GM21390 (cell line): ENCODE results near the gene SLC24A3.

Experiments used
- ATAC-seq: cut with Tn5 transposase; IDR thresholded peaks from one replicate; pipeline ENCODE4 v1.9.1; 2021; ENCODE audit not compliant: unreplicated experiment

Gene SLC24A3

GRCh38 chr20:19493794-19494495, 281.5 kb downstream of the SLC24A3 start:
- ATAC-seq = no peak

GRCh38 chr20:19495905-19496703, 283.7 kb downstream of the SLC24A3 start:
- no peak for ATAC-seq

DNA sequence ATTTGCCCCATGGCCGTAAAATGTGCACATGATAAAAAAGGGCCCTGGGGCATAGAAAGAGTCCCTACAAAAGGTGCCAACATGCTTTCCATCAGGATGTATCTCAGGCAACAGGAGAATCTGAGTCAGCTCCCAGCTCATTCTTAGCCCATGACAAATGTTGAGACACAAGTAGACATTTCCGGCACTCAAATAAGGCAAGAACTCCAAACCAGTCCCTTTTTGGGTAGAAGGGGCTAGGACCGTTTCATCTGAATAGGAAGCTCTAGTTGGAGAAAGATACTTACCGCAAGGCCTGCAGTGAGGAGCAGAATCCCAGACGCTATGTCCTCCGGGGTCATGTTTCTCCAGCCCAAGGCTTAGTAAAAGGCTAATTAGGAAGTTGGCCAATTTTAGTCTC, 284.6 kb downstream of the SLC24A3 start:
- no peak for ATAC-seq

DNA sequence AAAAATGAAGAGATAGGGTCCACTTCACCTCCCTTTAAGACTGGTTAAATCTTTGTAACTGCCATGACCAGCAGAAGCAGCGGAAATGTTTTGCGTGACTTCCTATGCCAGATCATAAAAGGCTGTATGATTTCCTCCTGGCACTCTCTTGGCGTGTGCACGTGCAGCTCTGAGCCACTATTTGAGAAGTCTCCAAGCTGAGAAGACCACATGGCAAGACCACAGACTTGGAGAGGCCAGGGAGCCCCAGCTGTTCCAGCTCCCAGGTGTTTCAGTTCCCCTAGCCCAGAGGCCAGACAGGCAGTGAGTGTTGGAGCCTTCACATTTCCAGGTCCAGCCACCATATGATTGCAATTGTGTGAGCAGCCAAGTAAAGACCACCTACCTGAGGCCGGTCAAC, 286.3 kb downstream of the SLC24A3 start:
- no peak for ATAC-seq

GRCh38 chr20:19501476-19502115, 289.2 kb downstream of the SLC24A3 start:
- no peak for ATAC-seq

- no peak for ATAC-seq
Observed at GRCh38 chr20:19502169-19502568, 289.7 kb downstream of the SLC24A3 start.

DNA sequence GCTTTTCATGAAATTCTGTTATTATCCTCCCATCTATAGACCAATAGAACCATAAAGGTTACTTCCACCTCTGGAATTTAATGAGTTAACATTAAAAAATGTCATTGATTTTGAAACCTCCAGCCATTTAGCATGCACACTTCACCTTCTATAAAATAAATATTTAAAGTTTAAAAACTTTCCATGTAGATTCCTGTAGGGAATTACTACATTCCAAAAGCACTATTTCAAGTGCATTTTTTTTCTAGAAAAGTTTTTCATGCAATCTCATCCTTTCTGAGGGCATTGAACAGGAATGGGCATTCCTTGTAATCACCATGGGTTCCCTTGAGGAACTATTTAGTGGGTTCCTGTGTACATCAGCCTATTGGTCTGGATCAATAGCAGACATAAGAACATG, 291.8 kb downstream of the SLC24A3 start:
- ATAC-seq = no peak

DNA sequence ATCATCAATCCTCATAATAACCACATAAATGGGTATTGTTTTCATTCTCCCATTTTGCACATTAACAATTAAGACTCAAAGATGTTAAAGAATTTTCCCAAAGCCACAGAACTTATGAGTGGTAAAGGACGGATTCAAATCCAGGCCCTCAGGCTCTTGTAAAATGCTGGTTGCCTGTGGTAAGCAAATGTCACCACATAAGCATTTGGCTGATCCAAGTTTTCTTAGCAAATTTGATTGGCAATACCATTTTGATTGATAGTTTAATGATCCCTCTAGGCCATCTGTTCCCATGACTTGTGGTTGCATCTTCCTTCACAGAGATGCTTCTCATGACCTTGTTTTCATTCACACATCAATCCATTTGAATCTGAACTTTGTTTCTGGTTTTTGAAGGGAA, 293.6 kb downstream of the SLC24A3 start:
- no peak for ATAC-seq

GRCh38 chr20:19508449-19508848, 296.0 kb downstream of the SLC24A3 start:
- ATAC-seq = no peak

DNA sequence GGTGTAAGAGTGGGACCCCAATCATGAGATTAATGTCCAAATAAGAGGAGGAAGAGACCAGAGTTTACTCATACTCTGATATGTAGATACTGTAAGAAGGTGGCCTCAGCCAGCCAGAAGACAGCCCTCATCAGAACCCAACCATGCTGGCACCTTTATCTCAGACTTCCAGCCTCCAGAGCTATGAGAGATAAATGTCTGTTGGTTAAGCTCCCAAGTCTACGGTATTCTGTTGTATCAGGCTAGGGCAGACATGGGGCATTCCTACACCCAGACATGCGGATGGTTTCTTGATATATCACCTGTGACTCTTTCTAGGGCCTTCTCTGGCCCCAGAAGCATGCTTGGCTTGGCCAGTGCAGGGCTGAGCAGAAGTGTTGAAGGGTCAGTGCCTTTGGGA, 298.2 kb downstream of the SLC24A3 start:
- no peak for ATAC-seq

GRCh38 chr20:19511931-19512330, 299.5 kb downstream of the SLC24A3 start:
- no peak for ATAC-seq

- no peak for ATAC-seq
Observed at GRCh38 chr20:19512886-19513677, 300.6 kb downstream of the SLC24A3 start.

GRCh38 chr20:19515074-19515473, 302.6 kb downstream of the SLC24A3 start:
- no peak for ATAC-seq

DNA sequence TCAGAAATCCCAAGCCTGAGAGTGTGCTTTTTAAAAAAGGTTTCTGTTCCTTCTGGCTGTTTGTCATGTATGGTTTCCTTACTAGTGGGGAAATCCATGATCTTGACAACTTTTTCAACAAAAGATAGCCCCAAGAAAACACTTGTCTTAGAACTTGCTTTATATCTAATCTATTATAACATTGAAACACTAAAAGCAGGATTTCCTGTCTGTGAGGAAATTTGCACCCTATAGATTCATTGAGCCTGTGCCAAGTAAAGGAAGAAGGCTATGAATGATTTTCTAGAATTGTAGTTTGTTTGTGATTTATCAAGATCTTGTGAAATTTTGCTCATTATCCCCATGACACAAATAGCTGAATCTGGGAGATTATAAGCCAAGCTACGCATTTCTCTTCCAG, 307.0 kb downstream of the SLC24A3 start:
- no peak for ATAC-seq

GRCh38 chr20:19520261-19520660, 307.8 kb downstream of the SLC24A3 start:
- ATAC-seq = no peak

- ATAC-seq = no peak
Observed at GRCh38 chr20:19522071-19522801, 309.8 kb downstream of the SLC24A3 start.

DNA sequence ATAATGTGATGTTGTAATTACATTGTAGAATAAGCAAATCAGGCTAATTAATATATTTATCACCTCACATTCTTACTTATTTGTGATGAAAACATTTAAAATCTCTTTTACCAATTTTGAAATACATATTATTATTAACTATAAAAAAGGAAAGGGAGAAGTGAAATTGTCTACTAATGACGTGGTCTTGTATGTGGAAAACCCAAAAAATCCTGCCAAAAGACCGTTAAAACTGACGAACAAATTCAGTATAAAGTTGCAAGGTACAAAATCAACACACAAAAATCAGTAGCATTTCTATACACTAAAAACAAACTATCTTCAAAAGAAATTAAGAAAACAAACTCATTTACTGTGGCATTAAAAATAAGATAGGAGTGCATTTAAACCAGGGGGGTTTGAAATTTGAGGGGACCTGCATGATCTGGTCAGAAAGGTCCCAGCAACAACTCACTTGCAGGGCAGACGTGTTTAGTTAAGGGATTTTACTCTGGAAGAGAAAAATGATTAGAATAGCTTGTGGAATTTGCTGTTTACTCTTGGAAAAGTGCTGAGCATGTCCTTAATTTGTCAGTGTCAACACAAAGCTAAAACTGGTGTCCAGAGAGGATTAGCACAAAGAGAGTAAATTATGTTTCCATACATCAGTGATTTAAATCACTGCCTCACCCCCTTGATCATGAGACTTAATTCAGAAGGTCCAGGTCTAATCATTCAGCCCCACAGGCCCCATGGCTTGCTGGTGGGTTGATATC, 310.6 kb downstream of the SLC24A3 start:
- no peak for ATAC-seq

DNA sequence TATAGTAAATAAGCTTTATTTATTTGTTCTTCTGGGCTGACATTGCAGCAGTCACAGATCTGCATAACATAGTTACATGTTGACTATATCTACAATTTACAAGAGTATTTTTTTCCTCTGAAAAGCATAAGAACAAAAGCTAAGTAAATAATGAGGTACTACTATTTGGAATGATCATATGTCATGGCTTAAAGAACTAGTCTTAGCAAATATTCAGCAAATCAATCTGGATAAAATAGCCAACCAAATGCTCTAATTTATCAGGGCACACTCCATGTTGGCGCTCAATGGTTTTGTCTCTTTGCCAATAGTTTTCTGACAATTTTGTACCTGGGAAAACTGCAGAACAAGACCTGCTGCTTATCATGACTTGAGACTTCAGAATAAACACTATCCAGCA, 312.2 kb downstream of the SLC24A3 start:
- no peak for ATAC-seq

DNA sequence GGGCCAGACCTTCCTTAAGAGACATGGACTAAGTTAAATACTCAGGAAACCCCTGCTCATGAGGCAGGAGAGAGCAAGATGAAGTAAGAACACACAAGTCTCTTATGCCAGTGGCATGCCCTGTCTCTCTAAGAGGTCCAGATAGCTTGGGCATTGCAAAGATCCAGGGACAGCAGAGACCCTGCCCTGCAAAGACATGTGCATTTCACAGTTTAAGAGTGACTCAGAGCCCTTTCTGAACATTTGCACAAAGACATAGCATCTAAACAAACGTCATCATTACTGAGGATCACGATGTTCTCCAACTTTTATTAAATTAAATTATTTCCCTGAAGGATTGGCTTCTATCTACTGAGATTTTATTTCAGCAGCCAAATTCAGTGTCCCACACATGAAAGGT, 315.1 kb downstream of the SLC24A3 start:
- no peak for ATAC-seq
